Measurements from ENCODE around the gene SPEG. TPM values are rescaled to one million over a fixed set of nuclear protein-coding genes. Genes with fewer than 3 reads are reported as not detected.

SPEG gene
- total and polyA plus RNA-seq, 2 experiments from 2014 or later = 12.6 to 32.4 TPM

- H3K27me3 Mint-ChIP-seq (ENCODE audit: insufficient read depth, low read depth, poor library complexity) = peaks cover 34% of the 10 kb centered on the region
- H3K36me3 ChIP-seq (ENCODE audit: insufficient read depth) = no peaks in the 10 kb centered on the region
- TF ChIP-seq ZNF331 (CRISPR knock-in tag; IDR thresholded peaks at IDR 0.05; ENCODE audit: low read depth) (no peak), NANOG (IDR thresholded peaks at IDR 0.05; ENCODE audit: borderline replicate concordance) (no peak), EZH2 (IDR thresholded peaks at IDR 0.05; ENCODE audit: low read depth, unreplicated experiment) (no peak), REST (IDR thresholded peaks at IDR 0.05; ENCODE audit: unreplicated experiment) (no peak)
- peaks cover 19% of the 10 kb centered on the region; the same call in 1 of the 2 replicates for H3K4me1 ChIP-seq (ENCODE audit: insufficient read depth)
- no peak for ATAC-seq
- no peaks in the 10 kb centered on the region for H3K9me2 ChIP-seq (ENCODE audit: insufficient read depth)
- no peaks in the 10 kb centered on the region; the same call in 2 of the 3 replicates for H3K9me3 Mint-ChIP-seq
- H3K36me3 Mint-ChIP-seq (ENCODE audit: low read depth) = no peaks in the 10 kb centered on the region; the same call in 2 of the 3 replicates
- H3K4me3 ChIP-seq = no peak overlapping the region
- H3K4me1 Mint-ChIP-seq = peaks cover 40% of the 10 kb centered on the region
- no peak overlapping the region for H2AFZ ChIP-seq
- no peaks in the 10 kb centered on the region for H3K79me2 ChIP-seq (replicated peaks; ENCODE audit: insufficient read depth)
- no peak overlapping the region for H3K4me2 ChIP-seq
- H4K20me1 ChIP-seq (replicated peaks; ENCODE audit: insufficient read depth) = no peaks in the 10 kb centered on the region
- H3F3A ChIP-seq (replicated peaks; ENCODE audit: low read depth) = peaks cover 4% of the 10 kb centered on the region; the same call in 1 of the 2 replicates
- H3K27me3 ChIP-seq (ENCODE audit: insufficient read depth) = peaks cover 51% of the 10 kb centered on the region
- no peak overlapping the region for H3K27ac ChIP-seq (ENCODE audit: low read depth)
- DNase-seq (ENCODE audit: low spot score) = no peak
- H3K4me3 Mint-ChIP-seq = no peak overlapping the region
- no peak overlapping the region for H3K27ac Mint-ChIP-seq
Measured at GRCh38 chr2:219491278-219491963, 56.8 kb downstream of the SPEG start.

GRCh38 chr2:219492575-219492974 is 57.9 kb downstream of the SPEG start:
- no peaks in the 10 kb centered on the region for H3K36me3 ChIP-seq (ENCODE audit: insufficient read depth)
- H3K4me2 ChIP-seq = no peak overlapping the region
- H4K20me1 ChIP-seq (replicated peaks; ENCODE audit: insufficient read depth) = no peaks in the 10 kb centered on the region
- no peaks in the 10 kb centered on the region for H3K79me2 ChIP-seq (replicated peaks; ENCODE audit: insufficient read depth)
- Mint-ChIP-seq H3K27me3 (ENCODE audit: insufficient read depth, low read depth, poor library complexity) (peaks cover 45% of the 10 kb centered on the region), H3K9me3 (no peaks in the 10 kb centered on the region; the same call in 2 of the 3 replicates), H3K36me3 (ENCODE audit: low read depth) (no peaks in the 10 kb centered on the region; the same call in 2 of the 3 replicates), H3K27ac (no peak overlapping the region), H3K4me1 (peaks cover 32% of the 10 kb centered on the region), H3K4me3 (no peak overlapping the region; the same call in 2 of the 3 replicates)
- H3K9me2 ChIP-seq (ENCODE audit: insufficient read depth) = no peaks in the 10 kb centered on the region
- H2AFZ ChIP-seq = no peak overlapping the region
- ATAC-seq = peak; percentile 75
- peak; percentile 86 for DNase-seq (ENCODE audit: low spot score)
- no peak overlapping the region for H3K4me3 ChIP-seq
- TF ChIP-seq REST (IDR thresholded peaks at IDR 0.05; ENCODE audit: unreplicated experiment) = no peak
- TF ChIP-seq CTCF (conservative IDR thresholded peaks at IDR 0.05; ENCODE audit: low read depth in 2 of 2) = peak; percentile 54 to 87; a peak in 3 of 4 replicates
- H3K27me3 ChIP-seq (ENCODE audit: insufficient read depth) = peaks cover 53% of the 10 kb centered on the region
- peaks cover 19% of the 10 kb centered on the region for H3K4me1 ChIP-seq (ENCODE audit: insufficient read depth)
- H3F3A ChIP-seq (replicated peaks; ENCODE audit: low read depth) = peaks cover 10% of the 10 kb centered on the region
- no peak overlapping the region for H3K27ac ChIP-seq (ENCODE audit: low read depth)

Data from GM23338 (cell line).